T-cell (primary cell): Measurements from ENCODE around the gene CCNY. TPM values are rescaled to one million over a fixed set of nuclear protein-coding genes. Genes with fewer than 3 reads are reported as not detected.

Experiments used
- ATAC-seq, 4 experiments: fragments of 200-7000 bp in 3 of 4; fragments of 150-1000 bp in 1 of 4; cut with Tn5 transposase; replicated peaks in 1 of 4; 1 replicate in 3 of 4; 2 replicates in 1 of 4; pipeline ENCODE4 v1.10.0; 2021; ENCODE audit warnings: moderate library complexity in 3 of 4, mild to moderate bottlenecking in 2 of 4, moderate number of reproducible peaks in 1 of 4
- CTCF ChIA-PET, 2 donors: fragments of 300-600 bp; sonication (Branson Sonifier 250); formaldehyde crosslinking; loops; one replicate each; lab custom pipeline; 2022; ENCODE audit warnings: antibody characterized with exemption in 2 of 2; lab: Charles Lee
- POLR2A ChIA-PET, 2 donors: fragments of 300-600 bp; sonication (Branson Sonifier 250); formaldehyde crosslinking; loops; one replicate each; lab custom pipeline; 2022; ENCODE audit warnings: antibody characterized with exemption in 2 of 2; lab: Charles Lee
- DNase-seq, 35 experiments: peaks; one replicate each; pipeline versions ENCODE4 v3.0.0 to v3.0.0-alpha.2; 2013 to 2023
- H3K27ac ChIP-seq: one replicate; pipeline ENCODE4 v1.5.1; 2013; ENCODE audit warnings: low read length
- H3K27me3 ChIP-seq, 2 experiments: replicated peaks in 1 of 2; 1 replicate in 1 of 2; 2 replicates in 1 of 2; pipeline versions ENCODE4 v1.6.1 to v1.7.0; 2013; ENCODE audit warnings: low read length in 1 of 2, mixed read lengths in 1 of 2; ENCODE audit not compliant: control insufficient read depth in 2 of 2, insufficient read depth in 2 of 2; ENCODE audit errors: extremely low read depth in 1 of 2
- H3K36me3 ChIP-seq, 2 donors: 1 replicate in 1 of 2; 2 replicates in 1 of 2; pipeline versions ENCODE4 v1.6.1 to v1.7.0; 2013; ENCODE audit warnings: low read length in 1 of 2; ENCODE audit not compliant: control insufficient read depth in 2 of 2, insufficient read depth in 1 of 2; ENCODE audit errors: extremely low read depth in 1 of 2
- H3K4me1 ChIP-seq, 2 experiments: 1 replicate in 1 of 2; 2 replicates in 1 of 2; pipeline versions ENCODE4 v1.6.1 to v1.7.0; 2013; ENCODE audit warnings: low read length in 2 of 2, mixed read lengths in 1 of 2; ENCODE audit not compliant: insufficient read depth in 2 of 2, control insufficient read depth in 1 of 2; ENCODE audit errors: extremely low read depth in 1 of 2
- H3K4me3 ChIP-seq, 2 donors: 1 replicate in 1 of 2; 2 replicates in 1 of 2; pipeline versions ENCODE4 v1.5.1 to v1.7.0; 2013; ENCODE audit warnings: mild to moderate bottlenecking in 2 of 2, low read length in 1 of 2, moderate library complexity in 1 of 2; ENCODE audit not compliant: control insufficient read depth in 1 of 2; ENCODE audit errors: extremely low read depth in 1 of 2
- H3K9me3 ChIP-seq: 2 replicates; pipeline ENCODE4 v1.7.0; 2013
- H3K27ac Mint-ChIP-seq, 2 donors: one replicate each; pipeline ENCODE4 v1.8.0; 2020 to 2021; ENCODE audit warnings: mild to moderate bottlenecking in 2 of 2, mixed read lengths in 2 of 2
- H3K27me3 Mint-ChIP-seq, 2 donors: one replicate each; pipeline ENCODE4 v1.8.0; 2021 to 2022; ENCODE audit warnings: mixed read lengths in 2 of 2
- H3K36me3 Mint-ChIP-seq: one replicate; pipeline ENCODE4 v1.8.0; 2021; ENCODE audit warnings: mixed read lengths
- H3K4me1 Mint-ChIP-seq, 3 donors: one replicate each; pipeline ENCODE4 v1.8.0; 2020 to 2022; ENCODE audit warnings: mixed read lengths in 3 of 3, mild to moderate bottlenecking in 1 of 3
- H3K4me3 Mint-ChIP-seq, 3 donors: one replicate each; pipeline ENCODE4 v1.8.0; 2020 to 2022; ENCODE audit warnings: mild to moderate bottlenecking in 3 of 3, mixed read lengths in 3 of 3, moderate library complexity in 3 of 3
- H3K9me3 Mint-ChIP-seq, 3 donors: one replicate each; pipeline ENCODE4 v1.8.0; 2020 to 2022; ENCODE audit warnings: mixed read lengths in 3 of 3
- WGBS: methylation state at CpG from one replicate; pipeline ENCODE4 v1.1.5; 2013; ENCODE audit warnings: missing lambda C conversion rate; ENCODE audit not compliant: insufficient coverage; 5-methylcytosine and 5-hydroxymethylcytosine counted together
- total RNA-seq, 35 experiments: library from RNA in 6 of 35; stranded (reverse) in 6 of 35; fragments of 120-200 nt in 1 of 35; gene quantifications; one replicate each; pipeline versions ENCODE4 v1.2.1 to v1.2.4 and lab custom pipeline; 2013 to 2026

The CCNY gene
- total RNA-seq, 5 donors from 2014 or later (not counting 1 experiment from before 2014, with no cell fraction given): 62.5 to 75.2 (median 62.8) TPM

GRCh38 chr10:35460852-35461460 lies 124.6 kb downstream of the CCNY start:
- H3K9me3 ChIP-seq: no peaks in the 10 kb centered on the region
- peaks cover 8% of the 10 kb centered on the region for H3K36me3 Mint-ChIP-seq
- H3K4me1 ChIP-seq: peaks cover 51 to 60% of the 10 kb centered on the region in 2 experiments
- no peak overlapping the region for H3K27ac ChIP-seq
- no peaks in the 10 kb centered on the region for H3K36me3 ChIP-seq
- H3K4me3 ChIP-seq: no peak overlapping the region
- WGBS: 100% methylated on average over 2 of the region's 2 CpGs
- no peaks in the 10 kb centered on the region for H3K27me3 ChIP-seq
- no peak for ATAC-seq
- H3K4me1 Mint-ChIP-seq: peaks cover 0 to 48% (median 6%) of the 10 kb centered on the region in 3 donors
- POLR2A ChIA-PET: no interaction called here
- H3K27ac Mint-ChIP-seq: peak overlapping the region; percentile 1 to 89
- H3K9me3 Mint-ChIP-seq: no peaks in the 10 kb centered on the region
- H3K27me3 Mint-ChIP-seq: no peaks in the 10 kb centered on the region
- no peak for DNase-seq
- H3K4me3 Mint-ChIP-seq: peak overlapping the region in 1 of 3 donors; percentile 15
- CTCF ChIA-PET: interaction anchor here in 1 of 2 donors (0.7 kb wide), 1 partner anchor 22 kb away, joined by 3 read pairs; no protein-coding TSS in a partner anchor

DNA sequence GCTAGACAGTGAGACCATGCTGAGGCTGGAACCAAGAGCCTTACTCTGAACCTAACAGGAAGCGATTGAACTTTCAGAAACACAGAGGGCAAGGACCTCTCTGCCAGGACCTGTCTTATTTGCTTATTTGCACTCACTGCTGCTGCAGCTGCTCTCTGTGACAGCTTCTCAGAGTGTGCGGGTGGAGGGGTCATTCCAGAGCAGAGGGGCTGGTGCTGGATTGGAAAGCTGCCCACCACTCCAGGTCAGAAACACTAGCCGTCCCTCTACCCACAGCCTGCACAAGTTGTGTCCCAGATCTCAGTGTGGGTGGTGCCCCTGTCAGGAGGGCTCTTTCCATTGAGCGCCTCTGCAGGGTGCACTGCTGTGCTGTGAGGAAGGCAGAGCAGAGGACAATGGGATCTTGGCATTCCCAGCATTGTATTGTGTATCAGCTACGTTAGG lies 126.2 kb downstream of the CCNY start:
- peaks cover 47 to 58% of the 10 kb centered on the region in 2 experiments for H3K4me1 ChIP-seq
- POLR2A ChIA-PET: no interaction called here
- H3K4me1 Mint-ChIP-seq: peaks cover 1 to 40% (median 8%) of the 10 kb centered on the region in 3 donors
- no peaks in the 10 kb centered on the region for H3K9me3 Mint-ChIP-seq
- H3K27me3 Mint-ChIP-seq: no peaks in the 10 kb centered on the region
- 90% methylated on average over 3 of the region's 5 CpGs for WGBS
- H3K9me3 ChIP-seq: no peaks in the 10 kb centered on the region
- DNase-seq (no peak), ATAC-seq (peak; percentile 36 to 56 (median 50))
- H3K4me3 ChIP-seq: peak overlapping the region in 1 of 2 donors; percentile 0
- peak overlapping the region in 2 of 3 donors; percentile 4 to 10 for H3K4me3 Mint-ChIP-seq
- no peaks in the 10 kb centered on the region for H3K27me3 ChIP-seq
- no peaks in the 10 kb centered on the region for H3K36me3 Mint-ChIP-seq
- CTCF ChIA-PET: no interaction called here
- no peaks in the 10 kb centered on the region for H3K36me3 ChIP-seq
- H3K27ac ChIP-seq: peak overlapping the region; percentile 3
- H3K27ac Mint-ChIP-seq: peak overlapping the region; percentile 67 to 72

- no peaks in the 10 kb centered on the region for H3K9me3 ChIP-seq
- Mint-ChIP-seq H3K27ac (peak overlapping the region in 1 of 2 donors; percentile 72), H3K9me3 (no peaks in the 10 kb centered on the region), H3K4me1 (peaks cover 9 to 40% (median 15%) of the 10 kb centered on the region in 3 donors), H3K4me3 (peak overlapping the region in 2 of 3 donors; percentile 4 to 9), H3K27me3 (no peaks in the 10 kb centered on the region), H3K36me3 (no peaks in the 10 kb centered on the region)
- ChIA-PET POLR2A (no interaction called here), CTCF (interaction anchor here in 1 of 2 donors (0.6 kb wide), 1 partner anchor 55 kb away, joined by 3 read pairs; no protein-coding TSS in a partner anchor)
- no peaks in the 10 kb centered on the region for H3K36me3 ChIP-seq
- no peak overlapping the region for H3K4me3 ChIP-seq
- no peaks in the 10 kb centered on the region for H3K27me3 ChIP-seq
- ATAC-seq: peak in 1 of 4 experiments; percentile 56
- WGBS: no CpG with 5 or more reads among the region's 3 CpGs
- peaks cover 41 to 51% of the 10 kb centered on the region in 2 experiments for H3K4me1 ChIP-seq
- DNase-seq: no peak
- H3K27ac ChIP-seq: peak overlapping the region; percentile 3
Measured at GRCh38 chr10:35463105-35463867, 127.0 kb downstream of the CCNY start.

DNA sequence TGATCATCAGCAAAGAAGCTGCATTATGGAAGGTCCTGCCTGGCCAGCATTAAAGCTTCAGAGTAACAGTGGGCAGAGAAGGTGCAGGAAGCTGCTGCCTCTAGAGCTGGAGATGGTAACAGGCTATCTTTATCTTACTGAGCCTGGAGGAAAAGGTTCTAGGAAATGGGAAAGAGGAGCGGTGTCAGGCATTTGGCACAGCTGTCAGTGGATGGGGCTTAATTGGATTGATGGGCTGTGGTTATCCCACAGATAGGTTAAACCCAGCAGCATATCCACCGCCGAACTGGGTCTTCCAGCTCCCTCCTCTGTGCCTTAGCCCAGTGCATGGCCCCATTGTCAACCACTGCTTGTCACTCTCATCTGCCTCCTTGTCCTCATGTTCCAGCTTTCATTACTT lies 127.6 kb downstream of the CCNY start:
- H3K27me3 Mint-ChIP-seq: no peaks in the 10 kb centered on the region
- no peak overlapping the region for H3K27ac Mint-ChIP-seq
- ChIA-PET POLR2A (no interaction called here), CTCF (no interaction called here)
- Histone ChIP-seq H3K4me1 (peaks cover 35 to 45% of the 10 kb centered on the region in 2 experiments), H3K27ac (no peak overlapping the region), H3K4me3 (no peak overlapping the region), H3K36me3 (no peaks in the 10 kb centered on the region), H3K9me3 (no peaks in the 10 kb centered on the region), H3K27me3 (no peaks in the 10 kb centered on the region)
- H3K4me1 Mint-ChIP-seq: peaks cover 15 to 40% (median 21%) of the 10 kb centered on the region in 3 donors
- DNase-seq (no peak), ATAC-seq (no peak)
- H3K9me3 Mint-ChIP-seq: no peaks in the 10 kb centered on the region
- 86% methylated on average over 2 of the region's 3 CpGs for WGBS
- H3K36me3 Mint-ChIP-seq: no peaks in the 10 kb centered on the region
- no peak overlapping the region for H3K4me3 Mint-ChIP-seq

- CTCF ChIA-PET: interaction anchor here in 1 of 2 donors (0.7 kb wide), 1 partner anchor 11 kb away, joined by 3 read pairs; no protein-coding TSS in a partner anchor
- no peaks in the 10 kb centered on the region for H3K36me3 Mint-ChIP-seq
- H3K9me3 Mint-ChIP-seq: no peaks in the 10 kb centered on the region
Measured at GRCh38 chr10:35464825-35465456, 128.6 kb downstream of the CCNY start.

GRCh38 chr10:35465673-35466072 lies 129.4 kb downstream of the CCNY start:
- Mint-ChIP-seq H3K4me1 (peaks cover 33 to 39% (median 37%) of the 10 kb centered on the region in 3 donors), H3K27ac (no peak overlapping the region), H3K9me3 (no peaks in the 10 kb centered on the region), H3K27me3 (no peaks in the 10 kb centered on the region), H3K4me3 (no peak overlapping the region), H3K36me3 (no peaks in the 10 kb centered on the region)
- Histone ChIP-seq H3K36me3 (no peaks in the 10 kb centered on the region), H3K4me3 (no peak overlapping the region), H3K4me1 (peaks cover 25 to 43% of the 10 kb centered on the region in 2 experiments), H3K9me3 (no peaks in the 10 kb centered on the region), H3K27me3 (no peaks in the 10 kb centered on the region), H3K27ac (no peak overlapping the region)
- ATAC-seq (no peak), DNase-seq (no peak)
- ChIA-PET CTCF (no interaction called here), POLR2A (no interaction called here)
- WGBS: 100% methylated on average over 4 of the region's 5 CpGs

More at GRCh38 chr10:35464825-35465456, 128.6 kb downstream of the CCNY start:
- no peak overlapping the region for H3K27ac ChIP-seq
- DNase-seq: no peak
- no peaks in the 10 kb centered on the region for H3K27me3 ChIP-seq
- Mint-ChIP-seq H3K4me3 (no peak overlapping the region), H3K27me3 (no peaks in the 10 kb centered on the region), H3K4me1 (peaks cover 26 to 37% (median 31%) of the 10 kb centered on the region in 3 donors), H3K27ac (no peak overlapping the region)
- WGBS: 99% methylated on average over 10 of the region's 11 CpGs
- H3K36me3 ChIP-seq: no peaks in the 10 kb centered on the region
- peaks cover 28 to 37% of the 10 kb centered on the region in 2 experiments for H3K4me1 ChIP-seq
- no peak for ATAC-seq
- POLR2A ChIA-PET: no interaction called here
- H3K4me3 ChIP-seq: no peak overlapping the region
- H3K9me3 ChIP-seq: no peaks in the 10 kb centered on the region
